CD1c-positive myeloid dendritic cell (primary cell): Measurements from ENCODE around the gene APOA1.

Experiments used
- DNase-seq: peaks from one replicate; pipeline ENCODE4 v3.0.0-alpha.2; 2016; ENCODE audit errors: extremely low spot score

The APOA1 gene

DNA sequence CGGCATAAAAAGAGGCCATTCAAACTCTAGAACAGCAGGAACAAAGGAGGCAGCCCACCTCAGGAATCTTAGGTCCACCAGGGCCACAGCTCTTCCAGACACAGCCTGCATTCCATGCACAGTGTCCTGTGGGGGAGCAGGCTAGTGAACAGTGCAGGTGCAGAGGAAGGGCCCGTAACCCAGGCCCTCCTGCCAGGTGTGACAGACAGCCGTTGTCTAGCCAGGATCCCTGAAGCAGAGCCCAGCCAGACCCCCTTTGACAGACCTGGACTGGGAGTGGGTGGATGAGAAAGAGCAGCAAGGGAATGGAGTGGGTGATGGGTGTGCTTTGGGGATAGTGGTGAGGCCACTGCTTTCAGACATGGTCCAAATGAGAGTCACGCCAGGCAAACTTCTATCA is 48.4 kb downstream of the APOA1 start:
- DNase-seq = no peak

DNA sequence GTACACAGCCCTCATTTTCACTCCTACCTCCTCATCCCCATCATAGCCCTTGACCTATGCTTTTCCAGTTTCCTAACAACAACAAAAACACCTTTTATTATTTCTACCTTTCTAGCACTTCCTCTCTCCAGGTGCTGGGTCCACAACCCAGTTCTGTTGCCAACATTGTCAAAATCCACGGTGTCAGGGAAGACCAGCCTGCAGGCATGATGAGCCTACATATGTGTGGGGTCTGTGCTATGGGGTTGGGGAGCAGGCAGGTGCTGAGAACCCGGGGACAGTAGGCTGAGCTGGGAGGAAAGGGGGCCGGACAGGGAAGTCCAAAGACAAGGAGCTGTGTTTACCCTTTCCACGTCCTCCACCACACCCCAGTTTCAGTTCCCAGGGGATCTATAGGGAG is 48.9 kb downstream of the APOA1 start:
- DNase-seq = no peak

DNA sequence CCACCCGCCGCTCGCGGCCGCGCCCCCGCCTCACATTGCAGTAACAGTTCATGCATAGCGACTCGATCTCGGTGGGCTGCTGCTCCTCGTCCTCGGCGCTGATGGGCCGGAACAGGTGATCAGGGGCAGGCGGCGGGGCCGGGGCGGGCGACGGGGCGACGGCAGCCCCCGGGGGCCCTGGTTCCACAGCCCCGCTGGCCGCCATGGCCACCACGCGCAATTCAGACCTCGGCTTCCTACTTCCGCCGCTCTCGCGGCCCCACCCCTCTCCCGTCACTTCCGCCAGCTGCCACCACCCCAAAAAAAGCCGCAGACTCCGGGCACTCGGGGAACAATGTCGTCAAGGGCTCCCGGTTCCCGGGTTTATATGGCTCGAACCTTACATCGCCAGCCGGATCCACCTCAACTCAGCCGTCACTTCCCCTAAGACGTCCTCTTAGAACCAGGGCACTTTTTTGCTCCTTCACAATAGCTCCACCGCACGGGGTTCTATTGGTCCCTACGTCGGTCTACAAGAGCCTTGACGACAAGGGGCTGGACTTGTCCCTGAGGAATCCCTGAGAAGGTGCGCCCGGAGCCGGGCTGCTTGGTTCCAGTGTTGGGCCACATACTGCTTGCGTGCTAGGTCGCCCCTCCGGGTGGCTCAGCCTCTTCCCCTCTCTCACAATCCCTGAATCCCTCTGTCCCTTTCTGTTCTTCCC is 49.5 kb downstream of the APOA1 start, which contains the start of gene ZPR1:
Gene ZPR1, minus strand, starts transcription at position 238 of the 701 bp plus-strand sequence. Its CDS starts 33 bp downstream, at position 205.
- DNase-seq = peak; percentile 92

DNA sequence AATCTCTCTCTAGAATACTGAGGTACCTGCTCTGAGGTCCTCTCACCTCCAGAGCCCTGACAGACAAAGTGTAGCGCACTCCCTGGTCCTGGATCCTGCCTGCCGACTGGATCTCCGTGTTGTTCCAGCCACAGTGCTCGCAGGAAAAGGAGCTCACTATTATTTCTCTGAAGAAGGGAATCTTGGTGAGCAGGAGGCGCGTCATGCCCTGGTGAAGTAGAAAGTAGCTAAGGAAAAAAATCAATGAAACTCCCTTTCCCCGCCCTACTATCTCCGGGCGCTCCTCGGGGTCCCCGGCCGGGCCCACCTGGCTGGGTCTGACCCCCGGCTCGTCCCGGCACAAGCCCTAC is 50.0 kb downstream of the APOA1 start:
- no peak for DNase-seq

DNA sequence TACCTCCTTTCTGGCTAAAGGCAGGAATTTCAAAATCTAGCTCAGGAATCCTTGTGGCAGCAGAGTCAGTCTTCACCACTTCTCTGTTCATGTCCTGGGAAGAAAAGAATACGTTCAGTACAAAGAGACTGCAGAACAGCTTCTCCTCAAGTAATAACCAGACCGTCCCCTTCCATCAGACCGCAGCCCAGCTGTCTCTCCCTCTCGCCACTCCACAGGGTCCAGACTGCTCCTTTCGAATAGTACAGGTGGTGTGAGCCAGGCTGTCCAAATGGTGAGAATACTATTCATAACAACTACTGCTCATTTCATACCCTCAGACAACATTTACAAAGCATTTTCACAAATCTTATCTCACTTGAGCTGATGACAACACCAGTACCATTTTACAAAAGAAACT is 50.5 kb downstream of the APOA1 start:
- no peak for DNase-seq

GRCh38 chr11:116786326-116786725 is 51.1 kb downstream of the APOA1 start:
- DNase-seq = no peak
